Astrocyte (in vitro differentiated cells and primary cell): Measurements from ENCODE around the gene OFD1. TPM values are rescaled to one million over a fixed set of nuclear protein-coding genes. Genes with fewer than 3 reads are reported as not detected.
A peak's percentile ranks its signal among the peaks of the same experiment; 100 is the strongest.

ENCODE experiments used
- DNase-seq: peaks from one replicate; pipeline ENCODE4 v3.0.0-alpha.2; 2010; ENCODE audit warnings: low read depth
- FAIRE-seq: peaks from 2 replicates; lab custom pipeline; 2011; peaks lifted over from hg19 to GRCh38; lab: Jason Lieb, UNC
- H2AFZ ChIP-seq: 2 replicates; pipeline ENCODE4 v1.6.0; 2012; ENCODE audit warnings: low read depth, low read length, inconsistent platforms
- H3K27ac ChIP-seq: 2 replicates; pipeline ENCODE4 v1.5.1; 2011; ENCODE audit warnings: low read depth, low read length, inconsistent platforms
- H3K27me3 ChIP-seq: 2 replicates; pipeline ENCODE4 v1.6.0; 2011; ENCODE audit warnings: low read length, inconsistent platforms; ENCODE audit not compliant: insufficient read depth
- H3K36me3 ChIP-seq: 2 replicates; pipeline ENCODE4 v1.5.1; 2011; ENCODE audit warnings: low read length, inconsistent platforms; ENCODE audit not compliant: insufficient read depth
- H3K4me1 ChIP-seq: 2 replicates; pipeline ENCODE4 v1.5.1; 2011; ENCODE audit warnings: low read length, inconsistent platforms; ENCODE audit not compliant: insufficient read depth
- H3K4me2 ChIP-seq: 2 replicates; pipeline ENCODE4 v1.6.0; 2012; ENCODE audit warnings: low read length, inconsistent platforms
- H3K4me3 ChIP-seq: 2 replicates; pipeline ENCODE4 v1.5.1; 2011; ENCODE audit warnings: low read depth, mild to moderate bottlenecking, low read length, inconsistent platforms; ENCODE audit not compliant: insufficient read depth
- H3K79me2 ChIP-seq: 2 replicates; pipeline ENCODE4 v1.6.0; 2012; ENCODE audit warnings: mild to moderate bottlenecking, low read length, inconsistent platforms; ENCODE audit not compliant: insufficient read depth
- H3K9ac ChIP-seq: 2 replicates; pipeline ENCODE4 v1.6.0; 2012; ENCODE audit warnings: mild to moderate bottlenecking, low read length, inconsistent platforms
- H3K9me3 ChIP-seq: 2 replicates; pipeline ENCODE4 v1.5.1; 2012; ENCODE audit warnings: low read depth, mild to moderate bottlenecking, low read length, inconsistent platforms; ENCODE audit not compliant: insufficient read depth
- H4K20me1 ChIP-seq: 2 replicates; pipeline ENCODE4 v1.6.0; 2012; ENCODE audit warnings: low read length, inconsistent platforms; ENCODE audit not compliant: insufficient read depth
- H3K27ac Mint-ChIP-seq: one replicate; pipeline ENCODE4 v1.8.0; 2021; ENCODE audit warnings: mild to moderate bottlenecking, mixed read lengths; ENCODE audit not compliant: unreplicated experiment
- H3K27me3 Mint-ChIP-seq: one replicate; pipeline ENCODE4 v1.8.0; 2021; ENCODE audit warnings: low read depth, mixed read lengths; ENCODE audit not compliant: unreplicated experiment
- H3K36me3 Mint-ChIP-seq: one replicate; pipeline ENCODE4 v1.8.0; 2021; ENCODE audit warnings: low read depth, mixed read lengths; ENCODE audit not compliant: unreplicated experiment
- H3K4me1 Mint-ChIP-seq: one replicate; pipeline ENCODE4 v1.8.0; 2021; ENCODE audit warnings: low read depth, mixed read lengths; ENCODE audit not compliant: unreplicated experiment
- H3K4me3 Mint-ChIP-seq: one replicate; pipeline ENCODE4 v1.8.0; 2021; ENCODE audit warnings: mild to moderate bottlenecking, moderate library complexity, mixed read lengths; ENCODE audit not compliant: unreplicated experiment
- H3K9me3 Mint-ChIP-seq: one replicate; pipeline ENCODE4 v1.8.0; 2021; ENCODE audit warnings: mild to moderate bottlenecking, mixed read lengths; ENCODE audit not compliant: unreplicated experiment
- CTCF ChIP-seq: IDR thresholded peaks from 2 replicates; pipeline ENCODE4 v1.5.1; 2011; ENCODE audit warnings: low read depth, mild to moderate bottlenecking, inconsistent platforms, low read length, moderate library complexity; ENCODE audit not compliant: insufficient read depth
- EZH2 ChIP-seq: IDR thresholded peaks from 2 replicates; pipeline ENCODE4 v1.6.1; 2012; ENCODE audit warnings: mild to moderate bottlenecking, low read length, inconsistent platforms; ENCODE audit not compliant: insufficient read depth
- total RNA-seq: library from RNA; stranded (reverse); gene quantifications from 2 replicates; pipeline ENCODE4 v1.2.1, GENCODE V29; 2021

Gene OFD1
- total RNA-seq, 1 donor from 2014 or later = 22.0 TPM

- peaks cover 14% of the 10 kb centered on the region for H3K36me3 ChIP-seq
- no peaks in the 10 kb centered on the region for H3K27me3 Mint-ChIP-seq
- H3K4me1 ChIP-seq = peaks cover 12% of the 10 kb centered on the region
- H3K9me3 Mint-ChIP-seq = no peaks in the 10 kb centered on the region
- H3K4me2 ChIP-seq = no peak overlapping the region
- DNase-seq = no peak
- H3K9ac ChIP-seq = no peak overlapping the region
- H3K36me3 Mint-ChIP-seq = peaks cover 6% of the 10 kb centered on the region
- TF ChIP-seq CTCF (no peak), EZH2 (no peak)
- no peaks in the 10 kb centered on the region for H4K20me1 ChIP-seq
- H2AFZ ChIP-seq = no peak overlapping the region
- no peak overlapping the region for H3K4me3 Mint-ChIP-seq
- peaks cover 20% of the 10 kb centered on the region for H3K79me2 ChIP-seq
- peak overlapping the region; percentile 94 for H3K27ac ChIP-seq
- H3K4me3 ChIP-seq = no peak overlapping the region
- H3K27ac Mint-ChIP-seq = peak overlapping the region; percentile 83
- H3K4me1 Mint-ChIP-seq = peaks cover 14% of the 10 kb centered on the region
- H3K27me3 ChIP-seq = no peaks in the 10 kb centered on the region
- no peak for FAIRE-seq
- H3K9me3 ChIP-seq = no peaks in the 10 kb centered on the region
Observed at GRCh38 chrX:13716905-13717304, 17.6 kb upstream of the OFD1 start.

GRCh38 chrX:13717700-13718472 lies 16.7 kb upstream of the OFD1 start:
- no peaks in the 10 kb centered on the region for H3K27me3 Mint-ChIP-seq
- peak overlapping the region; percentile 83 for H3K27ac Mint-ChIP-seq
- H3K4me3 ChIP-seq = no peak overlapping the region
- H3K9ac ChIP-seq = peak overlapping the region; percentile 74
- peak overlapping the region; percentile 94 for H3K27ac ChIP-seq
- H4K20me1 ChIP-seq = peaks cover 5% of the 10 kb centered on the region
- FAIRE-seq = peak; percentile 80
- DNase-seq = peak; percentile 58
- H3K4me1 Mint-ChIP-seq = peaks cover 14% of the 10 kb centered on the region
- H3K4me3 Mint-ChIP-seq = no peak overlapping the region
- H3K4me1 ChIP-seq = peaks cover 15% of the 10 kb centered on the region
- H3K27me3 ChIP-seq = no peaks in the 10 kb centered on the region
- H3K79me2 ChIP-seq = peaks cover 20% of the 10 kb centered on the region
- H2AFZ ChIP-seq = peak overlapping the region; percentile 10
- H3K36me3 ChIP-seq = peaks cover 11% of the 10 kb centered on the region
- TF ChIP-seq CTCF = no peak
- no peak for TF ChIP-seq EZH2
- H3K4me2 ChIP-seq = peak overlapping the region; percentile 67
- H3K9me3 ChIP-seq = no peaks in the 10 kb centered on the region
- H3K9me3 Mint-ChIP-seq = no peaks in the 10 kb centered on the region
- peaks cover 5% of the 10 kb centered on the region for H3K36me3 Mint-ChIP-seq
